NCI-H345 (cell line): Measurements from ENCODE around the gene JPH2.

Experiments used
- DNase-seq: peaks from one replicate; lab custom pipeline; 2025; lab: John Stamatoyannopoulos, UW

The JPH2 gene

DNA sequence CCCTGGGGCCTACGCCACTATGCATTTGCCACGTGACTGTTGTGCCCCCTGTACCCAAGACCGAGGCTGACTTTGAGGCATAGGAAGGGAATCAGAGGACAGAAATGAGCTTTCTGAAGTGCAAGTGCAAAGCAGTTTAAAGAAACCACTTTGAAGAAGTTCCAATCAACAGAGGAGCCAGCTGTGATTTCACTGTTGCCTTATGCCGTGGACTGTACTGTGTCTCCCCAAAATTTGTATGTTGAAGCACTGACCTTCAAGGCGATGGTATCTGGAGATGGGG, 111.1 kb downstream of the JPH2 start:
- DNase-seq: no peak

DNA sequence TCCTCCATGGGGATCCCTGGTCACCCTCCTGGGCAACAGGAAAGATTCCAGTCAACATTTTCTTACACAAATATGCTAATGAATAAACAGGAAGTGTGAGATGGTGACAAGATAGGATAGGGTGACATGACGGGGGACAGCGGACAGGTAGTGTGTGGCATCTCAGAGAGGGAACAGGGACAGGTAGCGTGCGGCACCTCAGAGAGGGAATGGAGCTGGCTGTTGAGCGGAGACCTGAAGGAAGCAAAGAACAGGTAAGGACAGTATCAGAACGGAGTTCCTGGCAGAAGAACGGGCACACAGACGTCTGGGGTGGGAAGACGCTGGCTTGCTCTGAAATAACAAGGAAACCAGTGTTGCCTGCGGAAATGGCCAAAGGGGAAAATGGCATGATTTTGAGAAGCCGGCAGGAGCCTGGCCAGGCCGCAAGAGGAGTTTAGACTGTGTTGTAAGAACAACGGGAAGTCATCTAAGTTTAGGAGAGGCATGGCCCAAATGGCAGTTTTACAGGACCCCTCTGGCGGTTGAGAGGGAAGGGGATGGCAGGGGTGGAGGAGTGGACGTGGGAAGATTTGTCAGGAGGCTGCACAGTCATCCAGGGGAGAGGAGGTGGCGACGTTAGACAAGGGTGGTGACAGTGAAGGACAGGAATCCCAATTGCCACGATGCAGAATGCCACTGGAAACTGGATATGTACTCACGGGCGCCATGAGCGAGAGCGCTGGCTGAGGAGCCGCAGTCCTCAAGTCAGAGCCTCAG, 111.6 kb downstream of the JPH2 start:
- no peak for DNase-seq

DNA sequence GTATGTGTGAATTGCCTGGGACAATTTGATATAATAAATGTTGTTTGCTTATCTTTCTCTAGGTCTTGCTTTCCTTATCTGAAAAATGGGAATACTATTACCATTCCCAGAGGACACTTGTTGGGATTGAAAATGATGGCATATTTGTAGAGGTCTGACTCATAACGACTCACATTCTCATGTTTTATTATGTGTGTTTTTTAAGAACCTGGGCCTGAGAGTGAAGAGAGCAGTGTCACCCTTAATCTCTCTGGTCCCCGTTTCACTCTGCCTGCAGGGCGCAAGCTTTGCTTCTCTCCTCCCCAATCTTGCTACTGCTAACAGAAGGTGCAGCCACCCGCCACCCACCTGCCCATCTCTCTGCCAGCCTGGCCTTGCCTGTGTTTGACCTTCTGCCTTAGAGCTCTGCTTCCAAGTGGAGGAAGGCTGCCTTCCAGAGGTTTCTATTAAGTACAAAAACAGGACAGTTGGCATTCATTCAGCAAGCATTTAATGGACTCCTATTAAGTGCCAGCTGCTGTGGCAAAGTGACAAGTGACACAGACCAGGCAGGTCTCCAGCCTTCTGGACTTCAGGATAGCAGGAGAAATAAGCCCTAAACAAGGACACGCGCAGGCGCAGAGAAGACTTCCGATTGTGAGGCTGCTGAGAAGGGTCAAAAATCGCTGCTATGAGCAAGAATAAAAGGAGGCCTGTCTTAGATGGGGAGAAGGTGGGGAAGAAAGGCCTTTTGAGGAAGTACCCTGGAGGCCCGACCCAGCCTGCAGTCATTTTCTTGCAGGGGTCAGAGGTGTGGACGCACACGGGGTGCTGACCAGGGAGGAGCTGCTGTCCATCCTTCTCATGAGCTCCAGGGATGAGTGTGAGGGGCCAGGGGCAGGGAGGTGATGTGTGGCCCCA, 112.5 kb downstream of the JPH2 start:
- no peak for DNase-seq

DNA sequence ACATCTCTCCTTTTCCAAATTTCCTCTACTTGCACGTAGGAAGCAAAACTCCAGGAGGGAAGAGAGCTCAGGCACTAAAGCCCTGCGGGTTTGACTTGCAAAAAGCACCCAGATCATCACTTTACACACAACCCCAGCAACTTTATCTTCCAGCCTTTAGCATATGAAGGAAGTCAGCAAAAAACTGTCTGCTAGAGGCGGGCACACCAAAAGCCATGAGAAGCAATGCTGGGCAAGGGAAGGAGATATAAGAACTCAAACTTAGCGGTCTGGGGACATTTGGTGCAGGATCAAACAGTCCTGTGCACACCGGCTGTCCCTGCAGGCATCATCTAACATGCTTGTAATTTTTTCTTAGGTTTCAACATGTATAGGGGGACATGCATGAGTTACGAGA, 113.3 kb downstream of the JPH2 start:
- no peak for DNase-seq

DNA sequence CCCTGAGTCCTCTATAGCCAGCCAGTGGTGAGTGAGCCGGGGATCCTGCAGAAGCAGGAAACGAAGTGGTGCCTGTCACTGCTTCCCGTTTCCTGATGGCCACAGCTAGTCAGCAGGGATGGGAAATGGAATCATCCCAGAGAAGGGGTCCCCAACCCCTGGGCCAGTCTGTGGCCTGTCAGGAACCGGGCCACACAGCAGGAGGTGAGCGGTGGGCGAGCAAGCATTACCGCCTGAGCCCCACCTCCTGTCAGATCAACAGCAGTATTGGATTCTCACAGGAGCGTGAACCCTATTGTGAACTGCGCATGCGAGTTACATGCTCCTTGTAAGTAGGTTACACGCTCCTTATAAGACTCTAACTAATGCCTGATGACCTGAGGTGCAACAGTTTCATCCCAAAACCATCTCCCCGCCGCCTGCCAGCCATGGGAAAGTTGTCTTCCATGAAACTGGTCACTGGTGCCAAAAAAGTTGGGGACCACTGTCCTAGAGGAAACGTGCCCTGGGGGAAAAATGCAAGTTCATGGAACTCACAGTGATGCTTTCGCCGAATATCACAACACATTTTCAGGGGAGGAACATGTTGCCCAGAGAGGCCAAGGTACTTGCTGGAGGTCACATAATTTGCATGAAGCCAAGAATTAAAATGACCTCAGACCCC, 113.8 kb downstream of the JPH2 start:
- no peak for DNase-seq

DNA sequence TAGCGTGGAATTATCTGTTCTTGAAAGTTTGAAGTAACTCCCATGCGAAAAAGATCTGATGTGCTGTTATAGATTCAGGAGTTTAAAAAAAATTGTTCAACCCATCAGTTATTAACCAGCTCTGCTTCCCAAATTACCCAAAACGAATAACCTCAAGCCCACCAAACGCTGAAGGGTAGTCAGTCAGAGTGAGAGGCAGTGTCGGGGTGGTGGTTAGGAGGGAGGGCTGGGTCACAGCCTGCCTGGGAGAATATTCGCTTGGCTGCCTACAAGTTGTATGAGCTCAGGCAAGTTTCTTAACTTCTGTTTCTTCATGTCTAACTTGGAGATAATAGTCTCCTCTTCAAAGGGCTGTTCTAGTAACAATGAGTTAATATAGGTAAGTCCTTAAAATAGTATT, 114.6 kb downstream of the JPH2 start:
- no peak for DNase-seq

DNA sequence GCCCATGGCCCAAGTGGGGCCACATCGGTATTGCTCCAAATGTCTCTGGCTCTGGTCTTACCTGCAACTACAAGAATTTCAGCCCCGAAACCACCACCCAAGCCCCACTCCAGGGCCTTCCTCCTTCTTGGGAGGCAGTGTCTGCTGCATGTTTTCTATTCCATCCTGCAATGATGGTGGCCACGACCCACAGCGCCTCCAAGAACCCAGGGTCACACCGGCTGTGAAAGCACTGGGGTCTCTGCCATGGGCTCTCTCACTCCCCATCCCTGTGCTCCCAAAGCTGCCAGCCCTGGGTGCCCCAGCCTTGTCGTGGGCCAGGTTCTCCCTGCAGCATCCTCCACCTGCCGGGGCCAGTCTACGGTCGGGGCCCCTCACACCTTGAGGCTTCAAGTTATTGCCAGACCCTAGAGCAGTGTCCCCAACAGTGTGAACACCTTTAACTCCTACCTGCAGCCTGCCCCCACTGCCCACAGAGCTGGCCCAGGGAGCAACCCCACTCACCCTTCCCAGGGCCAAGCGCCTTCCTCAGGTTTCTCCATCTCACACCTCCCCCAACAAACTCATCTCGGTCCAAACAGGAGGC, 115.4 kb downstream of the JPH2 start:
- no peak for DNase-seq

DNA sequence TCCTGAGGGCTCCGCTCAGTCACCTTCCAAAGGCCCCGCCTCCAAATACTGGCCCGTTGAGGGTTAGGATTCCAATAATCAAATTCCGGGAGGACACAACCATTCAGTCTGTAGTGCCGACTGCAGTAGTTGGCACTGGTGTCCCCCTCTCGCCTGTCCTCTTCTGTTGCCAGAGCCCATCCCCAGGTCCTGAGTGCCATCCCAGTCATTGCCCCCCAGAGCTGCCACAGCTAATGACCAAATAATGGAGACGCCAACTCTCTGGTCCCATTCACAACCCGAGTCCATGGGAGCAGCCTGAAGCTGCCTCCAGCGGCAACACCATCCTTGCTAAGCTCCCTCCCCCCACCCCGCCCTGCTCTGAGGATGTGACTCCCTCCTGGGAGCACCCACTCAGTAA, 115.9 kb downstream of the JPH2 start:
- no peak for DNase-seq

DNA sequence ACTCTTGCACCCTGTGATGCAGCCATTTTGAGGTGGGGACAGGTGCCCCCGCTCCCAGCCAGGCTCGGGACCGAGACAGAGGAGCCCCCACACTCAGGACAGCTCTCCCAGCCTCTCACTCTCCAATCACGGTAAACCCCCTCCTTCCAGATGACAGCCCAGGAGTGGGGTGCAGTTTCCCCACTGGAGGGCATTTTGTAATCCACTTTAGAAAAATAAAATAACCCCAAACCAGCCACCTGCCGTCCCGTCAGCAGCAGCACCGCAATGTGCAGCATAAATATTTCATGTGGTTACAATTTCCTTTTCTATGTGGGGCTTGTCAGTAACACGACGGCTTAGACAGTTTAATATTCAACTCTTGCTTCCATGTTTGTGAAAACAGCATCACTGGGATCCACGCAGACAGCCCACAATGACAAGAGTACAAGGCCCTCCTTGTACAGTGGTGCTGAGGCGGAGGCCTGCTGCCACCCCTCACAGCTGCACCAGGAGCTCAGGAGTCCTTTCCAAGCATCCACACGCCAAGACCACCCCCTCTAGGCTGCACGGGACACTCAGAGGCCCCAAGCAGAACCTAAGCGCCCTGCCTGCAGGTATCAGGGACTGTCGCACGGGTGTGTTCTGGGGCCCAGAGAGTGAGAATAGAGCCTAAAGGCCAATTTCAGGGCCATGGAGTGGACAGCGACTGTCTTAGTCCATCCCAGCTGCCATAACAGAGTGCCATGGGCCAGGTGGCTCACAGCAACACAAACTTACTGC, 116.7 kb downstream of the JPH2 start:
- no peak for DNase-seq

DNA sequence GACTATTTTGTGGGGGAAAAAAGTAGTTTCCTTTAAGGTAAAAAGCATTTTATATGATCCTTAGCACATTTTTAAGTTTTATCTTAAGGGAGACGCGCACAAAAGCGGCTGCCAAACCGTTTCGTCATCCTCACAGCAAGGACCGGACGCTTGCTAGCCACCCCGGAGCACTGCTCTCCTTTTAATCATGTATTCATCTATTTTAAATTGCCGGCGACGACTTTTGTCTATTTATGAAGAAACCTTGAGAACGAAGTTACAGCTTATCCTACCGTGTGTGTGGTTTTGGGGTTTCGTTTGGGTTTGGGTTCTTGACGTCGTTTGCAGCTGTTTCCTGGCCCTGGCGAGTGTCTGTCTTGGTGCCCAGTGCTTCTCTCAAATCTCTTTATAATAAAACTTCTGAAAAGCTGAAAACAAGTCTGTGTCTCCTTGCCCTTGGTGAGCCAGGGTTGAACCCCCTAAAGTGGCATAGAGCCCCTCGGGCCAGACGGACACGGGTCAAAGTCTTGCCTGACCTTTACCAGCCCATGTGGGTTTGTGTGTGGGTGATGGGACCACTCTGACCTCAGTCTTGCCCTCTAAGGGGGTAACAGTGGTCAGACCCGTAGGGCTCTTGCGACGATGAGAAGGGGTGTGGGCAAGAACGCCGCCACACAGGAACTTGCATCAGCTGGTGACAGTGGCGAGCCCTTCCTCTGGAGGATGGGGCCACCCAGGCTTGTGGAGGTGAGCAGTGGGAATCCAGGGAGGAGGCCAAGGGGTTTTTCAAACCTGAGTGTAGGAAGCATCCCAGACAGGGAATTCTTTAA, 117.6 kb downstream of the JPH2 start:
- no peak for DNase-seq

DNA sequence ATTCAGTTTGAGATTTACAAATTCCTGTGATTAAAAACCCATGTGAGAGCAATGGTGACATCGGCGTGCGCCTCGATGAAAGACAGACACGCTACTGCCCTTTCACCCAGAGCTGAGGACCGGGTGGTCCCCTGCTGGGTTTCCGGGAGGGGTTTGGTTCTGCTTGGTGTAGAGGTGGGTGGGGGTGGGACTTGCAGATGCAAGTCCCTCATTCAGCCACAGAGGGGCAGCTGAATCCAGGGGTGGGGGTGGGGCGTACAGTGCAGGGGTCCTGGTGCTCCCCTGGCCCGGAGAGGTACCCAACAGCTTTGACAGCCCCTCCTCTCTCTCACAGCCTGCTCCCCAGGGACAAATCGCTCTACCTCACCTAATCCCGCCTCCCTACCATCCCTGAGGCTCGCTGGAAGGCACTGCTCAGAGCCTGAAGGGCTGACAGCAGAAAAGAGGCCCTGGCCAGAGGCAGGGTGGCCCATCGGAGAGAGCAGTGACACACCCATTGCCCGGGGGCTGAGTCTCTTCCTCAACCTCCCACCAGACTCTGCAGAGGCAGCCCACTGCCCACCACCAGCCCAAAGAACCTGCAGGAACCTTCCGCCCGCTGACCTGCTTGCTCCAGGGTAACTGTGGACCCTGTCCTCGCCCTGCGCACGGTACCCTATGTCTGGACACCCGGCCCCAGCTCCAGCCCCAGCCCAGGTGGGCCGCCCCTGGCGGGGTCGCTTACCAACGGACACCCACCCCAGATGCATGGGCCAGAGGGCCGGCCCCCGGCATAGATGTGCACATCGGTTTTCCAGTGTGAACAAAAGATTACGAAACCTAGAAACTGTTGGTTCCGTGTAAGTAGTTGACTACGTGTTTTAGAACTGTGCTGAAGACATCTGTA, 118.4 kb downstream of the JPH2 start:
- no peak for DNase-seq

DNA sequence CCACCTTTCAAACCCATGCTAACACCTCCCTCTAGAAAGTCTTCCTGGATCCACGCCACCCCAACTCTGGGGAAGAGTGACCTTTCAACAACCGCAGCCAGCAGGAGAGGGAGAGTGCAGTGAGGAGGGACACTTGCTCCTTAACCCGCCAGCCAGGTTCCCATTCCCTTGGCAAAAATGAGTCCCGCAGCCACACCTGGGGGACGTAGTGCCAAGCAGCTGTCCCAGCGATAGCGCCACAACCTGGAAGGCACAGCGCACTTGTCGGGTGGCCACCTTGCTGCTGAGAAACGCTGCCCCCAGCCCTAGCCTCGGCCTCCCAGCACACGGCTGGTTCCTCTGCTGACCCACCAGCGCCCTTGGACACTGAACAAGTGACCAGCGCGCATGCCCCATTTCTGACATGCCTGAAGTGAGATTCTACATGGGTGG, 119.3 kb downstream of the JPH2 start:
- no peak for DNase-seq

DNA sequence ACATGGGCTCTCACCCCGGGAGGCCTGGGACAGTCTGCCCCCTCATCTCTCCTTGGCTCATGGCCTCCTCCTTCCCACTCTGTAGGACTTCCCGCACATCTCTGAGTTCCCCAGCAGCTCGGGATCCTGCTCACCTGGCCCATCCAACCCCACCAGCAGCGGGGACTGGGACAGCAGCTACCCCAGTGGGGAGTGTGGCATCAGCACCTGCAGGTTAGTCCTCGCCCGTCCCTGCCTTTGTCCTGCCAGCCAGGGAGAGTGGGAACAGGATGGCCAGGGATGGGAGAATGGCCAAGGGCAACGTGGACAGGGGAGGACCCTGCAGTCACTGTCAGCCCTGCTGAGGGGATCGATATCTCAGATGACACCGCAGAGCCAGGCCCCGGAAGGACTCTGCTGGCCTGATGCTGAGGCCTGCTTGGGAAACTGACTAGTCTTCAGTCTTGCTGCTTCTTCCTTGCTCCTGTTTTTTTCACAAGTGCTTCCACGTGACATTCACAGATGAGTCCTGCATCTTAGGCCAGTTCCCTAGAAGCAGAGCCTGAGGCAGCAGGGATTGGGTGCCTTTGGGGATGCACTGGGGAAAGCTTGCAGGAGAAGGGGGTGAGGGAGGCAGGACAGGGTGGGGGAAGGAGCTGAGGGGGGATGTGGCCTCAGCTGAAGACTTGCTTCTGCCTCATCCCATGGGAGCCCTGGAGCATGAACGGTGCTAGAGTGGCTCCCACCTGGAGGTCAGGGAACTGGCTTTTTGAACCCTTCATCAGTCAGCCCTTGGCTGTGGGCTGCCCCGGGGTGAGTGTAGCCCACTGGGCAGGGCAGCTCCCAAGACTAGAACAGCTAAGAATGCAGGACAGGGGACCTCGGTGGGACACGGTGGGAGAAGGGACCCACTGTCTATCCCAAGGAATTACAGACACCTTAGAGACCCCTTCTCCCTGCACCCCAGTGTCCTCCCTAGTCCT, 120.1 kb downstream of the JPH2 start:
- DNase-seq: no peak

DNA sequence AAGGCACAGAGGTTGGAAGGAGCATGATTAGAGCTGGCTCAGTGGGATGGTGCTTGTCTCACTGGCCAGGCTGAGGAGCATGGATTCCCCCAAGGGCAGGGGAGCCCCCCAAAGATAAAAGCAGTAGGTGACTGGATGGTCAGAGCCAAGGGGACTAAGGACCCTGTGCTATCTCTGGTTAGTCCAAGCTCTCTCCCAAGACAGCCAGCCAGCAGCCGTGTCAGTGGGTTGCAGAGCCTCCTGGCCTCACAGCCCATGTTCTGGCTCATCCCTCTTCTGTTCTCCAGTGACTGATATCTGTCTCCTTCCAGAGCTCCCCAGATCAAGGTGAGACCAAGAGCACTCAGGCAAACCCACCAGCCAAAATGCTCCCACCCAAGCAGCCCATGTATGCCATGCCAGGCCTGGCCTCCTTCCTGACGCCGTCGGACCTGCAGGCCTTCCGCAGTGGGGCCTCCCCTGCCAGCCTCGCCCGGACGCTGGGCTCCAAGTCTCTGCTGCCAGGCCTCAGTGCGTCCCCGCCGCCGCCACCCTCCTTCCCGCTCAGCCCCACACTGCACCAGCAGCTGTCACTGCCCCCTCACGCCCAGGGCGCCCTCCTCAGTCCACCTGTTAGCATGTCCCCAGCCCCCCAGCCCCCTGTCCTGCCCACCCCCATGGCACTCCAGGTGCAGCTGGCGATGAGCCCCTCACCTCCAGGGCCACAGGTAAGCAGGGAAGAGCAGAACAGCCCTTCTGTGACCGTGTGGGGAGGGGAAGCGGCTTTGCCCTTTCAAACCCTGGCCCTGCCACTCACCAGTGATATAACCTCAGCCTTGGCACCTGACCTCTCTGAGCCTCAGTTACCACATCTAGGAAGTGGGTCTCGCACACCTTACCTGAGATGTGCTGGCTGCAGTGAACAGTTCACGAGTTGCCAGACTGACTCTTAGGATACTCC, 121.3 kb downstream of the JPH2 start:
- DNase-seq: no peak

DNA sequence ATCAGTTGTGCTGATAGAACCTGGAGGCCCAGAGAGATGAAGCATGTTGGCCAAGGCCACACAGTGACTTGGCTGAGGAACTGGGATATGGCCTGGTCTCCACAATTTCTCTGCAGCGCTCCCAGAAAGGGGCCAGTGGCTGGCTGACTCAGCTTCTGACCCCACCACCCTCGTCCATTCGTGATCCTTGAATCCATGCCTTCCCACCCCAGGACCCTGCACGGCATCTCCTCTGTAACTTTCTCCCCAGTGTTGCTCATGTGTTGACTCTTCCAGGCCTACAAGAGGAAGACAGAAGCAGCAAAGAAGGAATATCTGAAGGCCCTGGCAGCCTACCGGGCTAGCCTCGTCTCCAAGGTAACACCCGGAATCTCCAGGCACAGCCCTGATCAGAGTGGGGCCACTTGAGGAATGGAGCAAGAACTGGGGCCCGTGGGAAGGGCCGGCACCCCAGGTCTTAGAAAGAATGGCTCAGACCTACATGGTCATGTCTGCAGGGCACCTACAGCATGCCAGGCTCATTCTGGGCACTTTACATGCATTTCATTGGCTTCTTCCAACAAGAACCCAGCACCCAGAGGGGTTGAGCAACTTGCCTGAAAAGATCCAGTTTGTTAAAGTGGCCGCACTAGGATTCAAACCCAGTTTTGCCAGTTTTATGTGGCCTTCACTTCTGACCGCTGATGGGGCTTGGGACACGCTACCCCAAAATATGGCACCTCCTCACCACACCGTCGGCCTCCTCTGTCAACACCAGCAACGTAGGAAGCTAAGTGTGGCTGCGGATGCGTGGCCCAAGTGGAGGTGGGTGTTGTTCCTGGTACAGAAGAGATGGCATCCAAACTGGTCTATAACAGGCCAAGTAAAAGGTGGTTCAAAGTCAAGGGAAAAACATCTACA, 122.2 kb downstream of the JPH2 start:
- no peak for DNase-seq
